Amniotic stem cell (primary cell): ENCODE results near the gene SORCS2.

ENCODE experiments used
- DNase-seq: peaks from one replicate; lab custom pipeline; 2025; lab: John Stamatoyannopoulos, UW

SORCS2 gene

DNA sequence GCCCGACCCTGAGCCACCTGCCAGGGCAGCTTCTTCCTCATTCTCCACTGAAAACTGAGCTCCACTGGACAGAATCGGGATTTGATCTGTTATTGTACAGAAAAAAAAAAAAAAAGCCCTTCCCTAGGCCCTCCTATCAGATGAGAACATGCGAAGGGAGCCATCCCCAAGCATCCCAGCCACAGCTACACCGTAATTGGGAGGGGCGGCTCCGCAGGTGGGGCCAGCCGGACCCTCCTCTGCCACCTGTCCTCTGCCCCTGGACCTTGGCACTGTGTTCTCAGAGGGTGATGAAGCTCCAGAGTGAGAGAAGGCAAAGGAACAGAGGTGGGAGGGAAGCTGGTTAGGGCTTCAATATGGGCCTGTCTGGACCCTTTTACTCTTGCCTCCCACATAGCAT, 482.4 kb downstream of the SORCS2 start:
- DNase-seq: no peak

DNA sequence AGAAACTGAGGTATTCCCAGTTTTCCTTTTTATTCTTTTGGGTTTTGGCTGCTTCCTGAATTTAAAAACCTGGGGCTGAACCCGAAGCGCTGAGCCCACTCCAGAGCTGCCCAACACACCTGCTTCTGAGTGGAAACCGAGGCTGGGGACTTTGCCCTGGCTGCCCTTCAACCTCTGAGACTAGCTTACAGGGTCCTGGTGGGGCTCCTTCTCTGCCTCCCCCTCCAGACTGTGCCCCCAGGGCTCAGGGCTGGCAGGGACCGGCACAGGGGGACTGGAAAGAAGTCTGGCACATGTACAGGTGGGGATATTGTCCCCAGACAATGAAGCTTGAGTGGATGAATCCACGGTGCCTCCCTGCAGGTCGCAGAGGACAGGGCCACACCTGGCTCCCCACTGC, 482.8 kb downstream of the SORCS2 start:
- no peak for DNase-seq

DNA sequence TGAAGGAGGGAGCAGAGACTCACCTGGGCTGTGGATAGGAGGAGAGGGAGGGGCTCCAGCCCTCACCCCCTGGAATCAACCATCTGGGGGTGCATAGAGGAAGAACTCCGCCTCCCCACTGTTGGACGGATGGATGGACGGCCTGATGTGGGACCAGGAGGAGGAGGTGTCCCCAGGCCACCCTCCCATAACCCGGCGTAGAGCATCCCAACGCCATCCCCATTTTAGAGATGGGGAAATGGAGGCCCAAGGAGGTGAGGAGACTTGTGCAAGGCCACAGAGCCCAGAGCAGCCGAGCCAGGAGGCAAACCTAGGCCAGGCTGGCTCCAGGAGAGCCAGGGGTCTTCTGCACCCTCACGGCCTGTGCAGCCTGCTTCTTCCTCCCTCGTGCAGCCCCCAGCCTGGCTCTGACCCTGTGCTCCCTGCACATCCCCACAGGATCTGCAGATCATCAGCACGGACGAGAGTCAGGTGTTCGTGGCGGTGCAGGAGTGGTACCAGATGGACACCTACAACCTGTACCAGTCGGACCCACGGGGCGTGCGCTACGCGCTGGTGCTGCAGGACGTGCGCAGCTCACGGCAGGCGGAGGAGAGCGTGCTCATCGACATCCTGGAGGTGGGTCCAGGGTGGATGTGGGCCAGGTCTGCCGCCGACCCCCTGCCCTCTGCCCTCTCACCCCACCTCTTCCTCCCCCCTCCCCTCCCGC, 483.4 kb downstream of the SORCS2 start:
- no peak for DNase-seq

DNA sequence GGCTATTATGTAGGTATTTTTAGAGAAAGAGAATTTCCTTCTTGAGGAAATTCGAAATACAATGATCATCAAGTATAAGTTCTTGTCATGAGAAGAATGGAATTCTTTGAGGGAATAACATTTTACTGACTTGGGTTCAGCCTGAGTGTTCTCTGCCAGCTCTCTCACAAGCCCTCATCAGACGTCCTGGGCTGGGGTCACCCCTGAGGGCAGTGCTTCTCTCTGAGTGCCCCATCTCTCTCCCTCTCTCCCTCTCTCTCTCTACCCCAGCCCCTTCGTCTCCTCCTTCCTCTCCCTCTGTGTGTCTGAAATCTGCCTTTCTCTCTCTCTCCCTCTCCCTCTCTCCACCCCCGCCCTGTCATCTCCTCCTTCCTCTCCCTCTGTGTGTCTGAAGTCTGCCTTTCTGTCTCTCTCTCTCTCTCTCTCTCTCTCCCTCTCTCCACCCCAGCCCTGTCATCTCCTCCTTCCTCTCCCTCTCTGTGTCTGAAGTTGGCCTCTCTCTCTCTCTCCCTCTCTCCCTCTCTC, 484.1 kb downstream of the SORCS2 start:
- no peak for DNase-seq

GRCh38 chr4:7677086-7677485, 484.7 kb downstream of the SORCS2 start:
- DNase-seq: no peak

GRCh38 chr4:7677799-7678301, 485.5 kb downstream of the SORCS2 start:
- DNase-seq: no peak

DNA sequence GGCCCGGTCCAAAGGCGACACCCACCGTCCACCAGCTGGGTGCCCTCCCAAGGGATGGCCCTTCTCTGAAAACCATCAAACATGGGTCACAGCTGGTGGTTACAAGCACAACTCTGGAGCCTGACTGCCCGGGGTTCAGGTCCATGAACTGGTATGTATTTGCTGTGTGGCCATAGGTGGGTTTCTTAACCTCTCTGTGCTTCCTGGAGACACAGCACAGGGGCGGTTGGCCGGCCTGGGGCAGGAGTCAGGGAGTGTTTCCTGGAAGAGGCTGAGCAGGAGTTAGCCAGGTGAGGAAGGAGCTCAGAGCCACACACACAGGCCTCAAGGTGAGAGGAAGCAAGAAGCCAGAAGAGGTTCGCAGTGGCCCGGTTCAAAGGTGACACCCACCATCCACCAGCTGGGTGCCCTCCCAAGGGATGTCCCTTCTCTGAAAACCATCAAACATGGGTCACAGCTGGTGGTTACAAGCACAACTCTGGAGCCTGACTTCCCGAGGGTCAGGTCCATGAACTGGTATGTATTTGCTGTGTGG, 486.0 kb downstream of the SORCS2 start:
- no peak for DNase-seq

- no peak for DNase-seq
Measured at GRCh38 chr4:7679406-7680040, 487.2 kb downstream of the SORCS2 start.

DNA sequence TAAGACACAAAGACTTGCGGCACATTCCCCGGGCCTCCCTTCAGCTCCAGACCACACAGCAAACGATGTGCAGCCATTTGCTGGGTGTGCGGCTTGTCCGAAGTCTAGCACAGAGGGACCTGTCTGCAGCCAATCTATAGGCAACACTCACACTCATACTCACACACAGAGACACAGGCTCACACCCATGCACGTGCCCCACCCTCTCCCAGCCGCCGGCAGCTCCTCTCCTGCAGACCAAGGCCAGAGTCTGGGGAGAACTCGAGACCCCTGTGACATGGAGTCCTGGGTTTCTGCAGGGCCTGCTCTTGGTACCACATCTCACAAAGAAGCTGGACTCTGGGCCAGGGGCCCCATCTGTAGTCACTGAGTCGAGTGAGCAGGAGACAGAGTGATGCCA, 487.8 kb downstream of the SORCS2 start:
- DNase-seq: no peak

DNA sequence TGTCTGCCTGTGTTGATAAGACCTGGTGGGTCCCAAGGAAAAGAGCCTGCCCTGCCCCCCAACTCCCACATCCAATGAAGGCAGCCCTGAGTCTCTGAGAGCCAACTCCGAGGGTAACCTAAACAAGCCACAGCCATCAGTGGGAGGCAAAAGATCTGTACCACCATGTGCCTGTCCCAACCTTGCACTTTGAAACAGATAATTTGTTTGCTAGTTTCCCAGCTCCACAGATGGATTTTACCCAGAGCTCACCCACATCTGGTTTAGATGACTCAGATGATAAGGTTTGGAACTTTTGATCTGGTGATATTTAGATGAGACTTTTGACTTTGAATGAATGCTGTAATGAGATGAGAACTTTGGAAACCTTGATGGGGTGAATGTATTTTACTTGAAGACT, 488.4 kb downstream of the SORCS2 start:
- DNase-seq: no peak

GRCh38 chr4:7683126-7683703, 490.9 kb downstream of the SORCS2 start:
- DNase-seq: no peak

DNA sequence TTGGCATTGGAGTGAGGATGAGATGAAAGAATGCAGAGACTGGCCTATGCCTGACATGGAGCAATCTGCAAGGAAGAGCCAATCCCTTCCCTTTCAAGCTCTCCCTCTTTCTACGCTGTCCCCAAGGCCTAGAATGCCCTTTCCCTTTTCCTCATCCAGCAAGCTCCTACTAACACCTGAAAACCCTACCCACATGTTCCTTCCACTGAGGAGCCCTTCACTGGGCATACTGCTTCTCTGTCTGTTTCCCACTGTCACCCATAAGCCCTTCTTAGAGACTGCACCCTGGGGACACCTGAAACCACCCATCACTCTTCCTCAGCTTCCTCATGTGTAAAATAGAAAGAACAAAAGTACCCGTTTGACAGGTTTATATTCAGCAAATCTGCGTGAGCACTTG, 492.0 kb downstream of the SORCS2 start:
- DNase-seq: no peak

- no peak for DNase-seq
Measured at GRCh38 chr4:7686070-7686870, 493.9 kb downstream of the SORCS2 start.

- DNase-seq: no peak
Measured at GRCh38 chr4:7687006-7687405, 494.7 kb downstream of the SORCS2 start.

GRCh38 chr4:7687796-7688195, 495.5 kb downstream of the SORCS2 start:
- DNase-seq: no peak

- no peak for DNase-seq
Measured at GRCh38 chr4:7689773-7690693, 497.7 kb downstream of the SORCS2 start.

GRCh38 chr4:7691061-7691460, 498.7 kb downstream of the SORCS2 start:
- no peak for DNase-seq

DNA sequence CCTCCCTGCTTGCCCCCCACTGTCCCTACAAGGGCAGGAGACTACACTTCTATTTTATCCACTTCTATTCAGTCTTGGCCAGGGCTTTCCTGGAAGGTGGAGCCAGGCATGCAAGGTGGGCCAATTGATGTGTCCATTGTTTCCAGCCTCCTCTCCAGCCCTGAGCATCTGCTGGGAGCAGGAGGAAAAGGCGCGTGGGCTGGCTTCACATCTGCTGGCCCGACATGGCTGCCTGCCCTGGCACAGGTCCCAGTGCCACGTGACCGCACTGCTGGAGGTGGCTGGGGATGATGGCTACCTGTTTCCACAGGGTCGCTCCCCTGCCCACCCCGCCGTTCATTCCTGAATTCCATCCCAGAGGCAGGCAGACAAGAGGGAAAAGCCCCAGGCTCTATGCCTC, 499.6 kb downstream of the SORCS2 start:
- DNase-seq: no peak

- DNase-seq: no peak
Measured at GRCh38 chr4:7692451-7693236, 500.3 kb downstream of the SORCS2 start.

DNA sequence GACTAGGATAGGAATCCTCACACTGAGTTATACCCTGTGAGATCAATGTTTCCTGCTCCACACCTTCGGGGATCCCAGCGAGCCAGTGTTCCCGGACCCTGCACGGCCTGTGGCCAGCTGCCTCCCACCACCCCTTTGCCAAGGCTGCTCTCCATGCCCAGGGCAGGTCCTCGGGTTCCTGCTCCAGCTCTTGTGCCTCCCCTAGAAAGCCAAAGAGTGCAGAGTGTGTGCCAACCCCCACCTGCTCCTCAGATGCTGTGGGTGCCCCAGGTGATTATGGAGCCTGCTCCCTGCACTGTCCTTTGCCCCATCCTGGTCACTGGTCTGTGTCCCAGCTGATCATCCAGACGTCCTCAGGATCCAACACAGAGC, 500.9 kb downstream of the SORCS2 start:
- DNase-seq: no peak
